ENCODE data around the gene PGGHG. TPM values are rescaled to one million over a fixed set of nuclear protein-coding genes. Genes with fewer than 3 reads are reported as not detected.

Gene PGGHG
- total and polyA plus RNA-seq, 2 of the 13 experiments (the other 11 are each of a cell fraction or from before 2014, with no cell fraction given), result 5.9 to 14.8 TPM

GRCh38 chr11:319121-319887 lies 30.4 kb downstream of the PGGHG start (continued):
- TF ChIP-seq ZNF776 (CRISPR knock-in tag; IDR thresholded peaks at IDR 0.05) (0 out of 2 replicates have a peak, but pooled peaks have one; percentile 33), ZNF558 (CRISPR knock-in tag; IDR thresholded peaks at IDR 0.05; ENCODE audit: borderline replicate concordance) (0 out of 2 replicates have a peak, but pooled peaks have one; percentile 67), MAX (IDR thresholded peaks at IDR 0.05) (peak; percentile 33; the same call in 1 of the 2 replicates), RBFOX2 (IDR thresholded peaks at IDR 0.05; ENCODE audit: low read depth, low read length) (peak; percentile 75), SAP130 (CRISPR knock-in tag; IDR thresholded peaks at IDR 0.05; ENCODE audit: low read depth) (peak; percentile 36), ZFY (CRISPR knock-in tag; IDR thresholded peaks at IDR 0.05) (peak; percentile 66), PHF8 (CRISPR knock-in tag; IDR thresholded peaks at IDR 0.05) (peak; percentile 27; the same call in 1 of the 2 replicates), IKZF4 (CRISPR knock-in tag; IDR thresholded peaks at IDR 0.05; ENCODE audit: borderline replicate concordance, low read depth, not compliant biosample characterization) (peak; percentile 59), PHF21A (CRISPR knock-in tag; IDR thresholded peaks at IDR 0.05) (0 out of 2 replicates have a peak, but pooled peaks have one; percentile 36), ZSCAN21 (CRISPR knock-in tag; IDR thresholded peaks at IDR 0.05; ENCODE audit: borderline replicate concordance) (0 out of 2 replicates have a peak, but pooled peaks have one; percentile 15)
- TF ChIP-seq, protein P1, sequence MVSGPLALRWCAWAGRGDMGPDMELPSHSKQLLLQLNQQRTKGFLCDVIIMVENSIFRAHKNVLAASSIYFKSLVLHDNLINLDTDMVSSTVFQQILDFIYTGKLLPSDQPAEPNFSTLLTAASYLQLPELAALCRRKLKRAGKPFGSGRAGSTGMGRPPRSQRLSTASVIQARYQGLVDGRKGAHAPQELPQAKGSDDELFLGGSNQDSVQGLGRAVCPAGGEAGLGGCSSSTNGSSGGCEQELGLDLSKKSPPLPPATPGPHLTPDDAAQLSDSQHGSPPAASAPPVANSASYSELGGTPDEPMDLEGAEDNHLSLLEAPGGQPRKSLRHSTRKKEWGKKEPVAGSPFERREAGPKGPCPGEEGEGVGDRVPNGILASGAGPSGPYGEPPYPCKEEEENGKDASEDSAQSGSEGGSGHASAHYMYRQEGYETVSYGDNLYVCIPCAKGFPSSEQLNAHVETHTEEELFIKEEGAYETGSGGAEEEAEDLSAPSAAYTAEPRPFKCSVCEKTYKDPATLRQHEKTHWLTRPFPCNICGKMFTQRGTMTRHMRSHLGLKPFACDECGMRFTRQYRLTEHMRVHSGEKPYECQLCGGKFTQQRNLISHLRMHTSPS (CRISPR knock-in tag; IDR thresholded peaks at IDR 0.05; ENCODE audit: low read depth), result 0 out of 2 replicates have a peak, but pooled peaks have one; percentile 31
- TF ChIP-seq, protein P2, sequence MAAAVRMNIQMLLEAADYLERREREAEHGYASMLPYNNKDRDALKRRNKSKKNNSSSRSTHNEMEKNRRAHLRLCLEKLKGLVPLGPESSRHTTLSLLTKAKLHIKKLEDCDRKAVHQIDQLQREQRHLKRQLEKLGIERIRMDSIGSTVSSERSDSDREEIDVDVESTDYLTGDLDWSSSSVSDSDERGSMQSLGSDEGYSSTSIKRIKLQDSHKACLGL (CRISPR knock-in tag; IDR thresholded peaks at IDR 0.05), result 0 out of 2 replicates have a peak, but pooled peaks have one; percentile 23
- TF ChIP-seq, protein P3, sequence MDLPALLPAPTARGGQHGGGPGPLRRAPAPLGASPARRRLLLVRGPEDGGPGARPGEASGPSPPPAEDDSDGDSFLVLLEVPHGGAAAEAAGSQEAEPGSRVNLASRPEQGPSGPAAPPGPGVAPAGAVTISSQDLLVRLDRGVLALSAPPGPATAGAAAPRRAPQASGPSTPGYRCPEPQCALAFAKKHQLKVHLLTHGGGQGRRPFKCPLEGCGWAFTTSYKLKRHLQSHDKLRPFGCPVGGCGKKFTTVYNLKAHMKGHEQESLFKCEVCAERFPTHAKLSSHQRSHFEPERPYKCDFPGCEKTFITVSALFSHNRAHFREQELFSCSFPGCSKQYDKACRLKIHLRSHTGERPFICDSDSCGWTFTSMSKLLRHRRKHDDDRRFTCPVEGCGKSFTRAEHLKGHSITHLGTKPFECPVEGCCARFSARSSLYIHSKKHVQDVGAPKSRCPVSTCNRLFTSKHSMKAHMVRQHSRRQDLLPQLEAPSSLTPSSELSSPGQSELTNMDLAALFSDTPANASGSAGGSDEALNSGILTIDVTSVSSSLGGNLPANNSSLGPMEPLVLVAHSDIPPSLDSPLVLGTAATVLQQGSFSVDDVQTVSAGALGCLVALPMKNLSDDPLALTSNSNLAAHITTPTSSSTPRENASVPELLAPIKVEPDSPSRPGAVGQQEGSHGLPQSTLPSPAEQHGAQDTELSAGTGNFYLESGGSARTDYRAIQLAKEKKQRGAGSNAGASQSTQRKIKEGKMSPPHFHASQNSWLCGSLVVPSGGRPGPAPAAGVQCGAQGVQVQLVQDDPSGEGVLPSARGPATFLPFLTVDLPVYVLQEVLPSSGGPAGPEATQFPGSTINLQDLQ (CRISPR knock-in tag; IDR thresholded peaks at IDR 0.05), result 0 out of 2 replicates have a peak, but pooled peaks have one; percentile 37
- TF ChIP-seq, protein P4, sequence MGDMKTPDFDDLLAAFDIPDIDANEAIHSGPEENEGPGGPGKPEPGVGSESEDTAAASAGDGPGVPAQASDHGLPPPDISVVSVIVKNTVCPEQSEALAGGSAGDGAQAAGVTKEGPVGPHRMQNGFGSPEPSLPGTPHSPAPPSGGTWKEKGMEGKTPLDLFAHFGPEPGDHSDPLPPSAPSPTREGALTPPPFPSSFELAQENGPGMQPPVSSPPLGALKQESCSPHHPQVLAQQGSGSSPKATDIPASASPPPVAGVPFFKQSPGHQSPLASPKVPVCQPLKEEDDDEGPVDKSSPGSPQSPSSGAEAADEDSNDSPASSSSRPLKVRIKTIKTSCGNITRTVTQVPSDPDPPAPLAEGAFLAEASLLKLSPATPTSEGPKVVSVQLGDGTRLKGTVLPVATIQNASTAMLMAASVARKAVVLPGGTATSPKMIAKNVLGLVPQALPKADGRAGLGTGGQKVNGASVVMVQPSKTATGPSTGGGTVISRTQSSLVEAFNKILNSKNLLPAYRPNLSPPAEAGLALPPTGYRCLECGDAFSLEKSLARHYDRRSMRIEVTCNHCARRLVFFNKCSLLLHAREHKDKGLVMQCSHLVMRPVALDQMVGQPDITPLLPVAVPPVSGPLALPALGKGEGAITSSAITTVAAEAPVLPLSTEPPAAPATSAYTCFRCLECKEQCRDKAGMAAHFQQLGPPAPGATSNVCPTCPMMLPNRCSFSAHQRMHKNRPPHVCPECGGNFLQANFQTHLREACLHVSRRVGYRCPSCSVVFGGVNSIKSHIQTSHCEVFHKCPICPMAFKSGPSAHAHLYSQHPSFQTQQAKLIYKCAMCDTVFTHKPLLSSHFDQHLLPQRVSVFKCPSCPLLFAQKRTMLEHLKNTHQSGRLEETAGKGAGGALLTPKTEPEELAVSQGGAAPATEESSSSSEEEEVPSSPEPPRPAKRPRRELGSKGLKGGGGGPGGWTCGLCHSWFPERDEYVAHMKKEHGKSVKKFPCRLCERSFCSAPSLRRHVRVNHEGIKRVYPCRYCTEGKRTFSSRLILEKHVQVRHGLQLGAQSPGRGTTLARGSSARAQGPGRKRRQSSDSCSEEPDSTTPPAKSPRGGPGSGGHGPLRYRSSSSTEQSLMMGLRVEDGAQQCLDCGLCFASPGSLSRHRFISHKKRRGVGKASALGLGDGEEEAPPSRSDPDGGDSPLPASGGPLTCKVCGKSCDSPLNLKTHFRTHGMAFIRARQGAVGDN (CRISPR knock-in tag; IDR thresholded peaks at IDR 0.05), result peak; percentile 80
- TF ChIP-seq, protein P5, sequence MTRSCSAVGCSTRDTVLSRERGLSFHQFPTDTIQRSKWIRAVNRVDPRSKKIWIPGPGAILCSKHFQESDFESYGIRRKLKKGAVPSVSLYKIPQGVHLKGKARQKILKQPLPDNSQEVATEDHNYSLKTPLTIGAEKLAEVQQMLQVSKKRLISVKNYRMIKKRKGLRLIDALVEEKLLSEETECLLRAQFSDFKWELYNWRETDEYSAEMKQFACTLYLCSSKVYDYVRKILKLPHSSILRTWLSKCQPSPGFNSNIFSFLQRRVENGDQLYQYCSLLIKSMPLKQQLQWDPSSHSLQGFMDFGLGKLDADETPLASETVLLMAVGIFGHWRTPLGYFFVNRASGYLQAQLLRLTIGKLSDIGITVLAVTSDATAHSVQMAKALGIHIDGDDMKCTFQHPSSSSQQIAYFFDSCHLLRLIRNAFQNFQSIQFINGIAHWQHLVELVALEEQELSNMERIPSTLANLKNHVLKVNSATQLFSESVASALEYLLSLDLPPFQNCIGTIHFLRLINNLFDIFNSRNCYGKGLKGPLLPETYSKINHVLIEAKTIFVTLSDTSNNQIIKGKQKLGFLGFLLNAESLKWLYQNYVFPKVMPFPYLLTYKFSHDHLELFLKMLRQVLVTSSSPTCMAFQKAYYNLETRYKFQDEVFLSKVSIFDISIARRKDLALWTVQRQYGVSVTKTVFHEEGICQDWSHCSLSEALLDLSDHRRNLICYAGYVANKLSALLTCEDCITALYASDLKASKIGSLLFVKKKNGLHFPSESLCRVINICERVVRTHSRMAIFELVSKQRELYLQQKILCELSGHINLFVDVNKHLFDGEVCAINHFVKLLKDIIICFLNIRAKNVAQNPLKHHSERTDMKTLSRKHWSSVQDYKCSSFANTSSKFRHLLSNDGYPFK (CRISPR knock-in tag; IDR thresholded peaks at IDR 0.05; ENCODE audit: borderline replicate concordance), result peak; percentile 46; the same call in 1 of the 2 replicates
